ENCODE measurements around the gene CMTM8. TPM values are rescaled to one million over a fixed set of nuclear protein-coding genes. Genes with fewer than 3 reads are reported as not detected.

Gene CMTM8
- total RNA-seq, 1 donor, result not detected

GRCh38 chr3:32274306-32274705 lies 35.8 kb downstream of the CMTM8 start:
- no peak for DNase-seq (ENCODE audit: low read depth)
- no peak overlapping the region for H3K4me3 ChIP-seq (ENCODE audit: low read depth, low read length)
- no peak for TF ChIP-seq CTCF (IDR thresholded peaks at IDR 0.05; ENCODE audit: insufficient read depth, low read depth, low read length)

- no peak for TF ChIP-seq CTCF (IDR thresholded peaks at IDR 0.05; ENCODE audit: insufficient read depth, low read depth, low read length)
- no peak for DNase-seq (ENCODE audit: low read depth)
- H3K4me3 ChIP-seq (ENCODE audit: low read depth, low read length), result no peak overlapping the region
These were observed 37.0 kb downstream of the CMTM8 start for GRCh38 chr3:32275506-32275905.

GRCh38 chr3:32276279-32276841 lies 37.9 kb downstream of the CMTM8 start:
- no peak for TF ChIP-seq CTCF (IDR thresholded peaks at IDR 0.05; ENCODE audit: insufficient read depth, low read depth, low read length)
- peak; percentile 41 for DNase-seq (ENCODE audit: low read depth)
- no peak overlapping the region for H3K4me3 ChIP-seq (ENCODE audit: low read depth, low read length)

GRCh38 chr3:32278714-32279113 lies 40.2 kb downstream of the CMTM8 start:
- no peak for DNase-seq (ENCODE audit: low read depth)
- no peak overlapping the region for H3K4me3 ChIP-seq (ENCODE audit: low read depth, low read length)
- TF ChIP-seq CTCF (IDR thresholded peaks at IDR 0.05; ENCODE audit: insufficient read depth, low read depth, low read length), result no peak

GRCh38 chr3:32280262-32280910 lies 41.9 kb downstream of the CMTM8 start:
- DNase-seq (ENCODE audit: low read depth), result no peak
- no peak for TF ChIP-seq CTCF (IDR thresholded peaks at IDR 0.05; ENCODE audit: insufficient read depth, low read depth, low read length)
- no peak overlapping the region for H3K4me3 ChIP-seq (ENCODE audit: low read depth, low read length)

GRCh38 chr3:32281570-32282106 lies 43.2 kb downstream of the CMTM8 start:
- no peak for TF ChIP-seq CTCF (IDR thresholded peaks at IDR 0.05; ENCODE audit: insufficient read depth, low read depth, low read length)
- DNase-seq (ENCODE audit: low read depth), result no peak

More at GRCh38 chr3:32281570-32282106, 43.2 kb downstream of the CMTM8 start:
- no peak overlapping the region for H3K4me3 ChIP-seq (ENCODE audit: low read depth, low read length)

All from fibroblast of villous mesenchyme (primary cell).